ENCODE results near the gene USP16. TPM values are rescaled to one million over a fixed set of nuclear protein-coding genes. Genes with fewer than 3 reads are reported as not detected.

USP16 gene
- total RNA-seq, 5 donors from 2014 or later (not counting 1 experiment from before 2014, with no cell fraction given), result 41.8 to 68.7 (median 45.4) TPM

GRCh38 chr21:29080454-29080941 is 56.0 kb downstream of the USP16 start:
- ChIA-PET CTCF (interaction anchor here (0.6 to 1.0 kb wide), 3 partner anchors 9 to 78 kb away, joined by 3 to 4 read pairs (median 3); no protein-coding TSS in a partner anchor), POLR2A (interaction anchor here in 1 of 2 donors (0.6 to 1.5 kb wide), 2 partner anchors 16 to 55 kb away, joined by 3 to 6 read pairs; no protein-coding TSS in a partner anchor)
- H3K27me3 Mint-ChIP-seq, result no peaks in the 10 kb centered on the region
- no peak overlapping the region for H3K4me3 ChIP-seq (ENCODE audit: control insufficient read depth in 1 of 2, extremely low read depth in 1 of 2, low read length in 1 of 2)
- no peaks in the 10 kb centered on the region for H3K9me3 ChIP-seq
- H3K36me3 ChIP-seq (ENCODE audit: control insufficient read depth in 2 of 2, extremely low read depth in 1 of 2, insufficient read depth in 1 of 2, low read length in 1 of 2), result peaks cover 0 to 5% of the 10 kb centered on the region in 2 donors
- ATAC-seq (replicated peaks in 1 of 4), result peak in 1 of 4 experiments; percentile 19
- WGBS (ENCODE audit: insufficient coverage), result 60% methylated on average over 5 of the region's 6 CpGs
- peaks cover 25 to 50% of the 10 kb centered on the region in 2 experiments for H3K4me1 ChIP-seq (ENCODE audit: control insufficient read depth in 1 of 2, extremely low read depth in 1 of 2, insufficient read depth in 2 of 2, low read length in 2 of 2)
- DNase-seq, result peak in 15 of 35 experiments; percentile 4 to 53 (median 20)
- peak overlapping the region; percentile 71 for H3K27ac ChIP-seq (ENCODE audit: low read length)
- no peaks in the 10 kb centered on the region for H3K36me3 Mint-ChIP-seq
- peak overlapping the region; percentile 89 for H3K27ac Mint-ChIP-seq
- peaks cover 38 to 69% (median 67%) of the 10 kb centered on the region in 3 donors for H3K4me1 Mint-ChIP-seq
- no peaks in the 10 kb centered on the region for H3K9me3 Mint-ChIP-seq
- no peaks in the 10 kb centered on the region for H3K27me3 ChIP-seq (replicated peaks in 1 of 2; ENCODE audit: control insufficient read depth in 2 of 2, extremely low read depth in 1 of 2, insufficient read depth in 2 of 2, low read length in 1 of 2)
- H3K4me3 Mint-ChIP-seq, result peak overlapping the region; percentile 28 to 83 (median 57)

- peak overlapping the region; percentile 82 to 84 for H3K27ac Mint-ChIP-seq
- POLR2A ChIA-PET, result interaction anchor here in 1 of 2 donors (0.6 kb wide), 2 partner anchors 20 to 212 kb away, joined by 4 to 9 read pairs; no protein-coding TSS in a partner anchor
- peak overlapping the region; percentile 71 for H3K27ac ChIP-seq (ENCODE audit: low read length)
These were observed 57.8 kb downstream of the USP16 start for GRCh38 chr21:29082046-29082815.

GRCh38 chr21:29083306-29083705 is 58.8 kb downstream of the USP16 start:
- H3K9me3 Mint-ChIP-seq, result no peaks in the 10 kb centered on the region
- H3K27me3 Mint-ChIP-seq, result no peaks in the 10 kb centered on the region
- peak overlapping the region; percentile 50 to 62 for H3K27ac Mint-ChIP-seq
- DNase-seq (no peak), ATAC-seq (replicated peaks in 1 of 4) (no peak)
- POLR2A ChIA-PET, result no interaction called here
- no peak overlapping the region for H3K4me3 ChIP-seq (ENCODE audit: control insufficient read depth in 1 of 2, extremely low read depth in 1 of 2, low read length in 1 of 2)
- H3K4me1 ChIP-seq (ENCODE audit: control insufficient read depth in 1 of 2, extremely low read depth in 1 of 2, insufficient read depth in 2 of 2, low read length in 2 of 2), result peaks cover 23 to 36% of the 10 kb centered on the region in 2 experiments
- H3K36me3 ChIP-seq (ENCODE audit: control insufficient read depth in 2 of 2, extremely low read depth in 1 of 2, insufficient read depth in 1 of 2, low read length in 1 of 2), result peaks cover 0 to 5% of the 10 kb centered on the region in 2 donors
- H3K36me3 Mint-ChIP-seq, result peaks cover 11% of the 10 kb centered on the region
- CTCF ChIA-PET, result no interaction called here
- peaks cover 27 to 48% (median 48%) of the 10 kb centered on the region in 3 donors for H3K4me1 Mint-ChIP-seq
- no peak overlapping the region for H3K27ac ChIP-seq (ENCODE audit: low read length)
- no peak overlapping the region for H3K4me3 Mint-ChIP-seq
- 100% methylated on average over 1 of the region's 3 CpGs for WGBS (ENCODE audit: insufficient coverage)
- H3K9me3 ChIP-seq, result no peaks in the 10 kb centered on the region
- no peaks in the 10 kb centered on the region for H3K27me3 ChIP-seq (replicated peaks in 1 of 2; ENCODE audit: control insufficient read depth in 2 of 2, extremely low read depth in 1 of 2, insufficient read depth in 2 of 2, low read length in 1 of 2)

More at GRCh38 chr21:29082046-29082815, 57.8 kb downstream of the USP16 start:
- Histone ChIP-seq H3K4me3 (ENCODE audit: control insufficient read depth in 1 of 2, extremely low read depth in 1 of 2, low read length in 1 of 2) (no peak overlapping the region), H3K4me1 (ENCODE audit: control insufficient read depth in 1 of 2, extremely low read depth in 1 of 2, insufficient read depth in 2 of 2, low read length in 2 of 2) (peaks cover 25 to 43% of the 10 kb centered on the region in 2 experiments), H3K27me3 (replicated peaks in 1 of 2; ENCODE audit: control insufficient read depth in 2 of 2, extremely low read depth in 1 of 2, insufficient read depth in 2 of 2, low read length in 1 of 2) (no peaks in the 10 kb centered on the region), H3K36me3 (ENCODE audit: control insufficient read depth in 2 of 2, extremely low read depth in 1 of 2, insufficient read depth in 1 of 2, low read length in 1 of 2) (peaks cover 0 to 5% of the 10 kb centered on the region in 2 donors), H3K9me3 (no peaks in the 10 kb centered on the region)
- Mint-ChIP-seq H3K4me3 (no peak overlapping the region), H3K4me1 (peaks cover 32 to 57% (median 53%) of the 10 kb centered on the region in 3 donors), H3K36me3 (peaks cover 11% of the 10 kb centered on the region), H3K27me3 (no peaks in the 10 kb centered on the region), H3K9me3 (no peaks in the 10 kb centered on the region)
- DNase-seq (no peak), ATAC-seq (replicated peaks in 1 of 4) (no peak)
- CTCF ChIA-PET, result interaction anchor here in 1 of 2 donors (1.0 kb wide), 1 partner anchor 90 kb away, joined by 3 read pairs; the partner anchor contains the start of gene LTN1
- WGBS (ENCODE audit: insufficient coverage), result no CpG with 5 or more reads among the region's 3 CpGs

- POLR2A ChIA-PET, result no interaction called here
- no peaks in the 10 kb centered on the region for H3K9me3 ChIP-seq
- peaks cover 11% of the 10 kb centered on the region for H3K36me3 Mint-ChIP-seq
- no peak overlapping the region for H3K4me3 ChIP-seq (ENCODE audit: control insufficient read depth in 1 of 2, extremely low read depth in 1 of 2, low read length in 1 of 2)
- peaks cover 0 to 5% of the 10 kb centered on the region in 2 donors for H3K36me3 ChIP-seq (ENCODE audit: control insufficient read depth in 2 of 2, extremely low read depth in 1 of 2, insufficient read depth in 1 of 2, low read length in 1 of 2)
- H3K27ac Mint-ChIP-seq, result no peak overlapping the region
- no peak overlapping the region for H3K27ac ChIP-seq (ENCODE audit: low read length)
- H3K4me1 ChIP-seq (ENCODE audit: control insufficient read depth in 1 of 2, extremely low read depth in 1 of 2, insufficient read depth in 2 of 2, low read length in 2 of 2), result peaks cover 14 to 25% of the 10 kb centered on the region in 2 experiments
- no peaks in the 10 kb centered on the region for H3K27me3 ChIP-seq (replicated peaks in 1 of 2; ENCODE audit: control insufficient read depth in 2 of 2, extremely low read depth in 1 of 2, insufficient read depth in 2 of 2, low read length in 1 of 2)
- H3K27me3 Mint-ChIP-seq, result no peaks in the 10 kb centered on the region
- ATAC-seq (replicated peaks in 1 of 4), result no peak
- no peak overlapping the region for H3K4me3 Mint-ChIP-seq
- peaks cover 16 to 37% (median 37%) of the 10 kb centered on the region in 3 donors for H3K4me1 Mint-ChIP-seq
- no CpG with 5 or more reads among the region's 2 CpGs for WGBS (ENCODE audit: insufficient coverage)
- no peak for DNase-seq
- CTCF ChIA-PET, result no interaction called here
- H3K9me3 Mint-ChIP-seq, result no peaks in the 10 kb centered on the region
These were observed 59.9 kb downstream of the USP16 start for GRCh38 chr21:29084372-29084771.

- H3K4me1 ChIP-seq (ENCODE audit: control insufficient read depth in 1 of 2, extremely low read depth in 1 of 2, insufficient read depth in 2 of 2, low read length in 2 of 2), result peaks cover 8 to 17% of the 10 kb centered on the region in 2 experiments
- ChIA-PET POLR2A (interaction anchor here in 1 of 2 donors (1.0 kb wide), 1 partner anchor 10 kb away, joined by 9 read pairs; no protein-coding TSS in a partner anchor), CTCF (interaction anchor here in 1 of 2 donors (1.3 kb wide), 1 partner anchor 291 kb away, joined by 3 read pairs; no protein-coding TSS in a partner anchor)
- WGBS (ENCODE audit: insufficient coverage), result no CpG with 5 or more reads among the region's 8 CpGs
- no peak overlapping the region for H3K27ac Mint-ChIP-seq
- no peaks in the 10 kb centered on the region for H3K9me3 Mint-ChIP-seq
- H3K4me3 ChIP-seq (ENCODE audit: control insufficient read depth in 1 of 2, extremely low read depth in 1 of 2, low read length in 1 of 2), result no peak overlapping the region
- no peak overlapping the region for H3K4me3 Mint-ChIP-seq
- H3K9me3 ChIP-seq, result no peaks in the 10 kb centered on the region
- peaks cover 11% of the 10 kb centered on the region for H3K36me3 Mint-ChIP-seq
- H3K27me3 Mint-ChIP-seq, result no peaks in the 10 kb centered on the region
- ATAC-seq (replicated peaks in 1 of 4), result no peak
- H3K4me1 Mint-ChIP-seq, result peaks cover 7 to 28% (median 28%) of the 10 kb centered on the region in 3 donors
- no peak for DNase-seq
- H3K36me3 ChIP-seq (ENCODE audit: control insufficient read depth in 2 of 2, extremely low read depth in 1 of 2, insufficient read depth in 1 of 2, low read length in 1 of 2), result peaks cover 0 to 5% of the 10 kb centered on the region in 2 donors
- H3K27me3 ChIP-seq (replicated peaks in 1 of 2; ENCODE audit: control insufficient read depth in 2 of 2, extremely low read depth in 1 of 2, insufficient read depth in 2 of 2, low read length in 1 of 2), result no peaks in the 10 kb centered on the region
- no peak overlapping the region for H3K27ac ChIP-seq (ENCODE audit: low read length)
These were observed 60.8 kb downstream of the USP16 start for GRCh38 chr21:29085106-29085752.

- Mint-ChIP-seq H3K4me1 (peaks cover 0 to 3% (median 0%) of the 10 kb centered on the region in 3 donors), H3K36me3 (peaks cover 29% of the 10 kb centered on the region), H3K27me3 (no peaks in the 10 kb centered on the region), H3K9me3 (no peaks in the 10 kb centered on the region), H3K27ac (no peak overlapping the region), H3K4me3 (no peak overlapping the region)
- WGBS (ENCODE audit: insufficient coverage), result no CpG with 5 or more reads among the region's 1 CpG
- H3K27ac ChIP-seq (ENCODE audit: low read length), result no peak overlapping the region
- no peak for DNase-seq
- H3K36me3 ChIP-seq (ENCODE audit: control insufficient read depth in 2 of 2, extremely low read depth in 1 of 2, insufficient read depth in 1 of 2, low read length in 1 of 2), result peaks cover 0 to 5% of the 10 kb centered on the region in 2 donors
- no peaks in the 10 kb centered on the region for H3K27me3 ChIP-seq (replicated peaks in 1 of 2; ENCODE audit: control insufficient read depth in 2 of 2, extremely low read depth in 1 of 2, insufficient read depth in 2 of 2, low read length in 1 of 2)
- ChIA-PET POLR2A (interaction anchor here (0.6 to 0.7 kb wide), 2 partner anchors 37 to 47 kb away, joined by 3 read pairs; no protein-coding TSS in a partner anchor), CTCF (interaction anchor here in 1 of 2 donors (0.6 to 1.3 kb wide), 5 partner anchors 10 to 653 kb away, joined by 3 read pairs; no protein-coding TSS in a partner anchor)
- ATAC-seq (replicated peaks in 1 of 4), result no peak
- H3K9me3 ChIP-seq, result no peaks in the 10 kb centered on the region
- no peaks in the 10 kb centered on the region for H3K4me1 ChIP-seq (ENCODE audit: control insufficient read depth in 1 of 2, extremely low read depth in 1 of 2, insufficient read depth in 2 of 2, low read length in 2 of 2)
- no peak overlapping the region for H3K4me3 ChIP-seq (ENCODE audit: control insufficient read depth in 1 of 2, extremely low read depth in 1 of 2, low read length in 1 of 2)
These were observed 66.6 kb downstream of the USP16 start for GRCh38 chr21:29091033-29091432.

Data from T-cell (primary cell).